Frontal cortex (tissue), 1 donor: ENCODE data around the gene WFDC2. TPM values are rescaled to one million over a fixed set of nuclear protein-coding genes. Genes with fewer than 3 reads are reported as not detected.

Experiments
- small RNA-seq: library from RNA; depleted of rRNA; stranded (forward); fragments of <200 nt; gene quantifications from one replicate; pipeline ENCODE3, GENCODE V24; 2014
- total RNA-seq: library from RNA; depleted of rRNA; stranded (reverse); fragments of >200 nt; gene quantifications from one replicate; pipeline ENCODE4 v1.2.3, GENCODE V29; 2014

Gene WFDC2
- total RNA-seq, 1 donor from 2014 or later: 3.3 TPM

Small RNA genes lying within 50 kb of the gene (small RNA-seq; reads per million reads assigned to genes)
- not detected for gene MIR6812

Other genes with a start within 250 kb of the WFDC2 start
- not detected for gene SEMG2, start 248.4 kb upstream of the WFDC2 start, total RNA-seq
- 0.41 TPM for gene SLPI, start 215.2 kb upstream of the WFDC2 start, total RNA-seq
- gene RBPJL, start 162.9 kb upstream of the WFDC2 start, total RNA-seq: not detected
- under 0.01 TPM for gene MATN4, start 161.5 kb upstream of the WFDC2 start, total RNA-seq
- gene SDC4, start 121.3 kb upstream of the WFDC2 start, total RNA-seq: 0.82 TPM
- gene SYS1, start 106.6 kb upstream of the WFDC2 start, total RNA-seq: 25.7 TPM
- not detected for gene TP53TG5, start 91.4 kb upstream of the WFDC2 start, total RNA-seq
- 2.9 TPM for gene DBNDD2, start 61.5 kb upstream of the WFDC2 start, total RNA-seq
- 10.2 TPM for gene PIGT, start 53.6 kb upstream of the WFDC2 start, total RNA-seq
- gene SPINT3, start 45.9 kb downstream of the WFDC2 start, total RNA-seq: not detected
- gene WFDC6, start 69.7 kb downstream of the WFDC2 start, total RNA-seq: not detected
- gene EPPIN, start 77.6 kb downstream of the WFDC2 start, total RNA-seq: not detected
- not detected for gene WFDC8, start 109.5 kb downstream of the WFDC2 start, total RNA-seq
- not detected for gene WFDC10A, start 160.0 kb downstream of the WFDC2 start, total RNA-seq
- not detected for gene WFDC9, start 161.5 kb downstream of the WFDC2 start, total RNA-seq
- gene WFDC11, start 200.5 kb downstream of the WFDC2 start, total RNA-seq: not detected
- gene WFDC13, start 232.3 kb downstream of the WFDC2 start, total RNA-seq: not detected
- gene WFDC10B, start 235.3 kb downstream of the WFDC2 start, total RNA-seq: not detected